ENCODE data around the gene CTNND2. TPM values are rescaled to one million over a fixed set of nuclear protein-coding genes. Genes with fewer than 3 reads are reported as not detected.

The CTNND2 gene
- polyA plus RNA-seq (2012; ENCODE audit: insufficient read depth, insufficient read length, low read depth), result 0.59 TPM

GRCh38 chr5:11904265-11904906 lies at the start of gene CTNND2:
CTNND2 (minus strand) TSS chr5:11904446; CDS start chr5:11903853, 593 bp downstream.
- DNase-seq, result peak; percentile 64
- Histone ChIP-seq H3K9me3 (no peaks in the 10 kb centered on the region), H3K36me3 (no peaks in the 10 kb centered on the region), H3K4me3 (ENCODE audit: low read depth, low read length) (peak within 1 kb of the TSS; percentile 25), H3K27me3 (peaks cover 33% of the 10 kb centered on the region), H3K4me1 (no peaks in the 10 kb centered on the region)
- no peak for TF ChIP-seq CTCF (IDR thresholded peaks at IDR 0.05; ENCODE audit: low read depth, low read length)

GRCh38 chr5:11946317-11946716 lies 42.1 kb upstream of the CTNND2 start:
- H3K4me3 ChIP-seq (ENCODE audit: low read depth, low read length), result no peak overlapping the region

GRCh38 chr5:11941566-11941965 lies 37.3 kb upstream of the CTNND2 start:
- Histone ChIP-seq H3K9me3 (no peaks in the 10 kb centered on the region), H3K36me3 (no peaks in the 10 kb centered on the region)
- no peak for DNase-seq

More at GRCh38 chr5:11946317-11946716, 42.1 kb upstream of the CTNND2 start:
- H3K9me3 ChIP-seq, result no peaks in the 10 kb centered on the region
- no peaks in the 10 kb centered on the region for H3K4me1 ChIP-seq
- no peaks in the 10 kb centered on the region for H3K27me3 ChIP-seq
- no peak for TF ChIP-seq CTCF (IDR thresholded peaks at IDR 0.05; ENCODE audit: low read depth, low read length)
- no peaks in the 10 kb centered on the region for H3K36me3 ChIP-seq
- no peak for DNase-seq

GRCh38 chr5:11931638-11932037 lies 27.4 kb upstream of the CTNND2 start:
- DNase-seq, result no peak

More at GRCh38 chr5:11941566-11941965, 37.3 kb upstream of the CTNND2 start:
- no peaks in the 10 kb centered on the region for H3K4me1 ChIP-seq
- H3K27me3 ChIP-seq, result no peaks in the 10 kb centered on the region
- no peak overlapping the region for H3K4me3 ChIP-seq (ENCODE audit: low read depth, low read length)
- no peak for TF ChIP-seq CTCF (IDR thresholded peaks at IDR 0.05; ENCODE audit: low read depth, low read length)

GRCh38 chr5:11928909-11929308 lies 24.7 kb upstream of the CTNND2 start:
- no peak for TF ChIP-seq CTCF (IDR thresholded peaks at IDR 0.05; ENCODE audit: low read depth, low read length)
- no peak for DNase-seq
- H3K36me3 ChIP-seq, result no peaks in the 10 kb centered on the region
- H3K9me3 ChIP-seq, result no peaks in the 10 kb centered on the region
- H3K4me1 ChIP-seq, result no peaks in the 10 kb centered on the region
- H3K27me3 ChIP-seq, result no peaks in the 10 kb centered on the region
- H3K4me3 ChIP-seq (ENCODE audit: low read depth, low read length), result no peak overlapping the region

More at GRCh38 chr5:11931638-11932037, 27.4 kb upstream of the CTNND2 start:
- no peak for TF ChIP-seq CTCF (IDR thresholded peaks at IDR 0.05; ENCODE audit: low read depth, low read length)
- Histone ChIP-seq H3K4me1 (no peaks in the 10 kb centered on the region), H3K4me3 (ENCODE audit: low read depth, low read length) (no peak overlapping the region), H3K27me3 (no peaks in the 10 kb centered on the region), H3K36me3 (no peaks in the 10 kb centered on the region), H3K9me3 (no peaks in the 10 kb centered on the region)

- no peak for DNase-seq
- no peaks in the 10 kb centered on the region for H3K36me3 ChIP-seq
- no peak for TF ChIP-seq CTCF (IDR thresholded peaks at IDR 0.05; ENCODE audit: low read depth, low read length)
These were observed 21.5 kb upstream of the CTNND2 start for GRCh38 chr5:11925701-11926100.

More at GRCh38 chr5:11925701-11926100, 21.5 kb upstream of the CTNND2 start:
- no peaks in the 10 kb centered on the region for H3K4me1 ChIP-seq
- no peaks in the 10 kb centered on the region for H3K9me3 ChIP-seq
- H3K4me3 ChIP-seq (ENCODE audit: low read depth, low read length), result no peak overlapping the region
- H3K27me3 ChIP-seq, result no peaks in the 10 kb centered on the region
